D721Med (cell line): ENCODE measurements around the gene FYCO1.

ENCODE experiments used
- DNase-seq: peaks from one replicate; pipeline ENCODE4 v3.0.0; 2011; ENCODE audit warnings: low spot score; ENCODE audit not compliant: insufficient read length
- FAIRE-seq: peaks from 2 replicates; lab custom pipeline; 2011; peaks lifted over from hg19 to GRCh38; lab: Jason Lieb, UNC
- CTCF ChIP-seq: IDR thresholded peaks from 2 replicates; pipeline ENCODE4 v1.5.1; 2012; ENCODE audit warnings: mild to moderate bottlenecking, control low read depth; ENCODE audit not compliant: insufficient read depth; ENCODE audit errors: missing control alignments

The FYCO1 gene

GRCh38 chr3:45993421-45994027 lies 2.1 kb downstream of the FYCO1 start:
- FAIRE-seq: no peak
- no peak for DNase-seq
- no peak for TF ChIP-seq CTCF

GRCh38 chr3:45992821-45993221 lies 2.8 kb downstream of the FYCO1 start:
- TF ChIP-seq CTCF: no peak
- no peak for FAIRE-seq
- no peak for DNase-seq

GRCh38 chr3:45992133-45992729 lies 3.4 kb downstream of the FYCO1 start:
- DNase-seq (no peak), FAIRE-seq (no peak)

GRCh38 chr3:45991341-45991740 lies 4.3 kb downstream of the FYCO1 start:
- no peak for TF ChIP-seq CTCF
- DNase-seq (no peak), FAIRE-seq (no peak)

More at GRCh38 chr3:45992133-45992729, 3.4 kb downstream of the FYCO1 start:
- no peak for TF ChIP-seq CTCF

GRCh38 chr3:45990181-45990580 lies 5.4 kb downstream of the FYCO1 start:
- no peak for FAIRE-seq
- DNase-seq: no peak
- no peak for TF ChIP-seq CTCF

DNA sequence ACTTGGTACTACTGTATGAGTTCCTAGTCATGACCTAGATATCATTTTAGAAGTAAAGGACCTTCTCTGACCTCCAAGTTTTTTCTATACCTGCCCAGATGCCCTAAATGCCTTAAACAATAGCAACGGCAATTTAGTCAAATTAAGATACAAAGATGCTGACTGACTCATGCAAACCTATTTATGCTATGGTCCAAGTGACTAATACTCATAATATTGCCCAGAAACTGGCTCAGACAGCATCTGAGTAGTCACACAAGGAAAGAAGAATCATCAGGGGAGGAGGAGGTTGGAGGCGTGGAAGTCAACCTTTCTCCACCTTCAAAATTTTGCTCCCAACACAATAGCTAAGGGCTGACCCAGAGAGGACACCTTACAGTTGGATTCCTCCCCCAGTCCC lies 6.8 kb downstream of the FYCO1 start:
- FAIRE-seq: no peak
- TF ChIP-seq CTCF: no peak
- DNase-seq: no peak

GRCh38 chr3:45988362-45988761 lies 7.3 kb downstream of the FYCO1 start:
- no peak for DNase-seq
- no peak for TF ChIP-seq CTCF
- no peak for FAIRE-seq
